Hepatocyte (in vitro differentiated cells): ENCODE measurements around the gene RNF39. TPM values are rescaled to one million over a fixed set of nuclear protein-coding genes. Genes with fewer than 3 reads are reported as not detected.

ENCODE experiments used
- DNase-seq: peaks from one replicate; pipeline ENCODE4 v3.0.0-alpha.2; 2016; ENCODE audit warnings: low spot score
- H2AFZ ChIP-seq: fragments of 200-600 bp; sonication (generic); 2 replicates; pipeline ENCODE4 v1.6.0; 2016; ENCODE audit warnings: antibody characterized with exemption, mild to moderate bottlenecking
- H3K27ac ChIP-seq: fragments of 200-600 bp; sonication (generic); 2 replicates; pipeline ENCODE4 v1.5.1; 2016; ENCODE audit warnings: mild to moderate bottlenecking
- H3K27me3 ChIP-seq: fragments of 200-600 bp; sonication (generic); 2 replicates; pipeline ENCODE4 v1.6.1; 2016
- H3K36me3 ChIP-seq: fragments of 200-600 bp; sonication (generic); replicated peaks from 2 replicates; pipeline ENCODE4 v1.5.1; 2016; ENCODE audit warnings: low read depth; ENCODE audit not compliant: insufficient read depth
- H3K4me1 ChIP-seq: fragments of 200-600 bp; sonication (generic); 2 replicates; pipeline ENCODE4 v1.5.1; 2016; ENCODE audit warnings: mild to moderate bottlenecking, moderate library complexity; ENCODE audit not compliant: insufficient read depth
- H3K4me2 ChIP-seq: fragments of 200-600 bp; sonication (generic); 2 replicates; pipeline ENCODE4 v1.6.0; 2016
- H3K4me3 ChIP-seq: fragments of 200-600 bp; sonication (generic); 2 replicates; pipeline ENCODE4 v1.5.1; 2016; ENCODE audit warnings: mild to moderate bottlenecking
- H3K79me2 ChIP-seq: fragments of 200-600 bp; sonication (generic); 2 replicates; pipeline ENCODE4 v1.6.0; 2017; ENCODE audit warnings: mild to moderate bottlenecking
- H3K9me2 ChIP-seq: fragments of 200-600 bp; sonication (generic); replicated peaks from 2 replicates; pipeline ENCODE4 v1.6.0; 2017; ENCODE audit warnings: mild to moderate bottlenecking; ENCODE audit not compliant: insufficient read depth
- H3K9me3 ChIP-seq: fragments of 200-600 bp; sonication (generic); 2 replicates; pipeline ENCODE4 v1.5.1; 2016; ENCODE audit warnings: low read depth, mild to moderate bottlenecking
- H4K20me1 ChIP-seq: fragments of 200-600 bp; sonication (generic); 2 replicates; pipeline ENCODE4 v1.6.0; 2016; ENCODE audit warnings: mild to moderate bottlenecking; ENCODE audit not compliant: insufficient read depth, poor library complexity, severe bottlenecking
- EZH2 ChIP-seq: fragments of 200-600 bp; sonication (generic); IDR thresholded peaks from 2 replicates; pipeline ENCODE4 v1.6.1; 2016; ENCODE audit warnings: antibody characterized with exemption, mild to moderate bottlenecking, borderline replicate concordance
- EZH2phosphoT487 ChIP-seq: fragments of 200-600 bp; sonication (generic); IDR thresholded peaks from one replicate; pipeline ENCODE4 v1.6.1; 2018; ENCODE audit warnings: antibody characterized with exemption, mild to moderate bottlenecking, low read depth, moderate library complexity; ENCODE audit not compliant: unreplicated experiment, severe bottlenecking
- WGBS: methylation state at CpG from one replicate; pipeline ENCODE4 v1.1.6; 2016; ENCODE audit warnings: low lambda C conversion rate; ENCODE audit errors: missing lambda C conversion rate; 5-methylcytosine and 5-hydroxymethylcytosine counted together
- polyA plus RNA-seq: library from polyadenylated mRNA; unstranded; fragments of >200 nt; fragmentation: Nextera tagmentation; extraction: Ambion mirVana; gene quantifications from 2 replicates; pipeline ENCODE4 v1.2.1, GENCODE V29; 2016
- total RNA-seq: library from RNA; depleted of rRNA; stranded (reverse); fragments of >200 nt; gene quantifications from 2 replicates; pipeline ENCODE4 v1.2.3, GENCODE V29; 2014
- TF ChIP-seq, protein P1 (sequence below): fragments of 200-600 bp; sonication (generic); IDR thresholded peaks from 2 replicates; pipeline ENCODE4 v1.5.1; 2016; ENCODE audit warnings: antibody characterized with exemption, mild to moderate bottlenecking; ENCODE audit not compliant: poor library complexity

Gene RNF39
- total and polyA plus RNA-seq, 2 experiments from 2014 or later: 0.73 to 3.3 TPM

DNA sequence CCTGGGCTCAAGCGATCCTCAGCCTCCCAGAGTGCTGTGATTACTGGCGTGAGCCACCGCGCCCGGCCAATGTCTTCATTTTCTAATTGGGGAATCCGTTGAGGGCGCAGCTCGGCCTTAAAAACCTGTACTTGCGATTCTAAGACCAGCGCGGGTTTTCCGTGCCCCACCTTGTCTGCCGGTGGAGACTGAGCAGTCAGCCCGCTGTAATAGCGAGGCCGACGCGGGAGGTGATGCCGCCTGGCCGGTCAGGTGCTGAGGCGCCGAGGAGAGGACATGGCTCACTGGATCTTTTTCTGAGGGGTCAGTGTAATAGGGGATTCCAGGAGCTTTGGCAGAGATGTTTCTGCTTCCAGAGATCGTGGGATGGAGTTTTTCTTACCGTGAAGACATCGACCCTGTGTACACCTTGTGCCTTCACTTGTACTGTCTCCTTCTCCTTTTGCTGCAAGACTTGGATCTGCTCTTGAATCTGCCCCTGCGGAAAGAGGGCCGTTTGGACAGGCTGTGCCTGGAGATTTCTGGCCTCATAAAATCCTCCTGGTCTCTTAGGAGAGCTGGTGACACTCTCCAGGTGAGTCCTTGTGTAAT lies 35.8 kb upstream of the RNF39 start:
- 85% methylated on average over 26 of the region's 27 CpGs for WGBS
- H4K20me1 ChIP-seq: no peaks in the 10 kb centered on the region
- DNase-seq: no peak
- TF ChIP-seq, protein P1, sequence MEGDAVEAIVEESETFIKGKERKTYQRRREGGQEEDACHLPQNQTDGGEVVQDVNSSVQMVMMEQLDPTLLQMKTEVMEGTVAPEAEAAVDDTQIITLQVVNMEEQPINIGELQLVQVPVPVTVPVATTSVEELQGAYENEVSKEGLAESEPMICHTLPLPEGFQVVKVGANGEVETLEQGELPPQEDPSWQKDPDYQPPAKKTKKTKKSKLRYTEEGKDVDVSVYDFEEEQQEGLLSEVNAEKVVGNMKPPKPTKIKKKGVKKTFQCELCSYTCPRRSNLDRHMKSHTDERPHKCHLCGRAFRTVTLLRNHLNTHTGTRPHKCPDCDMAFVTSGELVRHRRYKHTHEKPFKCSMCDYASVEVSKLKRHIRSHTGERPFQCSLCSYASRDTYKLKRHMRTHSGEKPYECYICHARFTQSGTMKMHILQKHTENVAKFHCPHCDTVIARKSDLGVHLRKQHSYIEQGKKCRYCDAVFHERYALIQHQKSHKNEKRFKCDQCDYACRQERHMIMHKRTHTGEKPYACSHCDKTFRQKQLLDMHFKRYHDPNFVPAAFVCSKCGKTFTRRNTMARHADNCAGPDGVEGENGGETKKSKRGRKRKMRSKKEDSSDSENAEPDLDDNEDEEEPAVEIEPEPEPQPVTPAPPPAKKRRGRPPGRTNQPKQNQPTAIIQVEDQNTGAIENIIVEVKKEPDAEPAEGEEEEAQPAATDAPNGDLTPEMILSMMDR: no peak
- no peak for TF ChIP-seq EZH2phosphoT487
- no peak for TF ChIP-seq EZH2
- H3K9me2 ChIP-seq: no peaks in the 10 kb centered on the region
- peaks cover 29% of the 10 kb centered on the region for H3K27me3 ChIP-seq
- H3K9me3 ChIP-seq: no peaks in the 10 kb centered on the region
- peak overlapping the region; percentile 29 for H3K27ac ChIP-seq
- no peak overlapping the region for H2AFZ ChIP-seq
- peak overlapping the region; percentile 60 for H3K4me2 ChIP-seq
- H3K36me3 ChIP-seq: no peaks in the 10 kb centered on the region
- peaks cover 10% of the 10 kb centered on the region for H3K4me1 ChIP-seq
- H3K4me3 ChIP-seq: no peak overlapping the region
- H3K79me2 ChIP-seq: no peaks in the 10 kb centered on the region

DNA sequence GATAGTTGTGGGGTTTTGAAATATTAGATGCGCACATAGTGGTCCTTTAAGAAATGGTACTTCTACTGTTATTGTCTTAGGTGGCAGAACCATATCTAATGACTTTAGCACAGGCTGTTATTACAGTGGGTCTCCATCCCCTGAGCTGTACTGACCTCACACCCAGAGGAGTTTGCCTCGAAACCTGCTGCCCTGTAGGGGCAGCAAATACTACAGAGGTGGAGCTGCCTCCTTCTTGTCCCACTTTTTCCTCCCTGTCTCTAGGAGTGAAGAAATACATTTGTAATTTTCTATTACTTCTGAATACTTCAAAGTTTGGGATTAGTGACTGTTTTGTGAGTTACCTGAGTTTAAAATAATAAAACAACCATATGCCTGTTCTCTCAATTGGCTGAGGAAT lies 29.1 kb upstream of the RNF39 start:
- Histone ChIP-seq H3K4me2 (no peak overlapping the region), H3K4me3 (no peak overlapping the region), H4K20me1 (no peaks in the 10 kb centered on the region), H3K79me2 (no peaks in the 10 kb centered on the region), H2AFZ (no peak overlapping the region), H3K9me3 (no peaks in the 10 kb centered on the region), H3K27me3 (peaks cover 22% of the 10 kb centered on the region), H3K27ac (no peak overlapping the region), H3K9me2 (no peaks in the 10 kb centered on the region), H3K4me1 (peaks cover 20% of the 10 kb centered on the region), H3K36me3 (no peaks in the 10 kb centered on the region)
- TF ChIP-seq, protein P1: no peak
- no peak for TF ChIP-seq EZH2phosphoT487
- TF ChIP-seq EZH2: no peak
- no peak for DNase-seq
- WGBS: 66% methylated on average over 2 of the region's 2 CpGs

DNA sequence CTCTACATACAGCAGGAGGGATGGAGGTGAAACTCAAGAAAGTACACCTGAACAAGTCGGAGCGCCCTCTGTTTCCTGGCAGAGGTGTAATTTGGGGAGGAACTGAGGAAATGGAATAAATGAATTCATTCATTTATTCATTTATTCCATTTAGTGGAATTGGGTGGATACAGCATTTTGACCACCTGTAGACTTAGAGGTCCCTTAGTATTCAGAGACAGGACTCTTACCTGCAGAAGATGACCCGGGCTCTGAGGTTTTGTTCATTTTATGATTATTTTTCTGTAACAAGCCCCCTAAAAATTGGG lies 28.3 kb upstream of the RNF39 start:
- Histone ChIP-seq H3K4me2 (peak overlapping the region; percentile 83), H3K79me2 (no peaks in the 10 kb centered on the region), H3K4me3 (peak overlapping the region; percentile 19), H3K36me3 (no peaks in the 10 kb centered on the region), H3K4me1 (peaks cover 20% of the 10 kb centered on the region), H3K27me3 (peaks cover 30% of the 10 kb centered on the region), H3K9me2 (no peaks in the 10 kb centered on the region), H2AFZ (peak overlapping the region; percentile 70), H3K9me3 (no peaks in the 10 kb centered on the region), H3K27ac (peak overlapping the region; percentile 61), H4K20me1 (no peaks in the 10 kb centered on the region)
- 41% methylated on average over 3 of the region's 3 CpGs for WGBS
- TF ChIP-seq, protein P1: no peak
- TF ChIP-seq EZH2: no peak
- no peak for DNase-seq
